Bronchial epithelial cell (primary cell): ENCODE results near the gene RGS6. TPM values are rescaled to one million over a fixed set of nuclear protein-coding genes. Genes with fewer than 3 reads are reported as not detected.

Source experiments
- DNase-seq: peaks from one replicate; pipeline ENCODE4 v3.0.0-alpha.2; 2010; ENCODE audit warnings: low read depth
- FAIRE-seq: peaks from 2 replicates; lab custom pipeline; 2011; peaks lifted over from hg19 to GRCh38; lab: Jason Lieb, UNC
- H3K27me3 ChIP-seq: 2 replicates; pipeline ENCODE4 v1.5.1; 2011; ENCODE audit warnings: low read length; ENCODE audit not compliant: control insufficient read depth, insufficient read depth
- H3K36me3 ChIP-seq: 2 replicates; pipeline ENCODE4 v1.5.1; 2011; ENCODE audit warnings: low read length; ENCODE audit not compliant: control insufficient read depth, insufficient read depth
- H3K4me3 ChIP-seq: 2 replicates; pipeline ENCODE4 v1.5.1; 2011; ENCODE audit warnings: mild to moderate bottlenecking, low read depth, low read length, control low read depth
- total RNA-seq: library from RNA; depleted of rRNA; stranded (reverse); fragments of >200 nt; gene quantifications from 2 replicates; pipeline ENCODE4 v1.2.1, GENCODE V29; 2014
- TF ChIP-seq, protein P1 (sequence below): IDR thresholded peaks from 2 replicates; pipeline ENCODE4 v1.5.1; 2011; ENCODE audit warnings: mild to moderate bottlenecking, moderate library complexity, low read length, control low read depth, inconsistent platforms; ENCODE audit not compliant: insufficient read depth, severe bottlenecking

The RGS6 gene
- total RNA-seq, 1 donor from 2014 or later = not detected

DNA sequence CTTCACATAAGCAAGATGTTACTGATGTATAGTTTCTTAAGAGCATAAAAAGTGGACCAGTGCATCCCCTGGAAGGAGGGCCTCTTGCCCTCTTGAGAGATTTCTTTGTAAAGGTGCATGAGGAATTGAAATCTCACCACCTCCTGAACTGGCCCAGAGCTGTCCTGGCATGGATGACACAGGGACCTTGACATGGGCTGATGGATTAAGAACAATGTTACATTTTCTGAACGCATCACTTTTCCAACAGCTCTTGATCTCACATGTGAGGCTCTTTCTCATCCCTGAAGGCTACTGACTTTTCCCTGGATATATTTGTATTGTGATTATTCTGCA lies 360.4 kb downstream of the RGS6 start:
- Histone ChIP-seq H3K4me3 (no peak overlapping the region), H3K36me3 (no peaks in the 10 kb centered on the region), H3K27me3 (no peaks in the 10 kb centered on the region)
- FAIRE-seq (no peak), DNase-seq (no peak)
- TF ChIP-seq, protein P1, sequence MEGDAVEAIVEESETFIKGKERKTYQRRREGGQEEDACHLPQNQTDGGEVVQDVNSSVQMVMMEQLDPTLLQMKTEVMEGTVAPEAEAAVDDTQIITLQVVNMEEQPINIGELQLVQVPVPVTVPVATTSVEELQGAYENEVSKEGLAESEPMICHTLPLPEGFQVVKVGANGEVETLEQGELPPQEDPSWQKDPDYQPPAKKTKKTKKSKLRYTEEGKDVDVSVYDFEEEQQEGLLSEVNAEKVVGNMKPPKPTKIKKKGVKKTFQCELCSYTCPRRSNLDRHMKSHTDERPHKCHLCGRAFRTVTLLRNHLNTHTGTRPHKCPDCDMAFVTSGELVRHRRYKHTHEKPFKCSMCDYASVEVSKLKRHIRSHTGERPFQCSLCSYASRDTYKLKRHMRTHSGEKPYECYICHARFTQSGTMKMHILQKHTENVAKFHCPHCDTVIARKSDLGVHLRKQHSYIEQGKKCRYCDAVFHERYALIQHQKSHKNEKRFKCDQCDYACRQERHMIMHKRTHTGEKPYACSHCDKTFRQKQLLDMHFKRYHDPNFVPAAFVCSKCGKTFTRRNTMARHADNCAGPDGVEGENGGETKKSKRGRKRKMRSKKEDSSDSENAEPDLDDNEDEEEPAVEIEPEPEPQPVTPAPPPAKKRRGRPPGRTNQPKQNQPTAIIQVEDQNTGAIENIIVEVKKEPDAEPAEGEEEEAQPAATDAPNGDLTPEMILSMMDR = no peak

DNA sequence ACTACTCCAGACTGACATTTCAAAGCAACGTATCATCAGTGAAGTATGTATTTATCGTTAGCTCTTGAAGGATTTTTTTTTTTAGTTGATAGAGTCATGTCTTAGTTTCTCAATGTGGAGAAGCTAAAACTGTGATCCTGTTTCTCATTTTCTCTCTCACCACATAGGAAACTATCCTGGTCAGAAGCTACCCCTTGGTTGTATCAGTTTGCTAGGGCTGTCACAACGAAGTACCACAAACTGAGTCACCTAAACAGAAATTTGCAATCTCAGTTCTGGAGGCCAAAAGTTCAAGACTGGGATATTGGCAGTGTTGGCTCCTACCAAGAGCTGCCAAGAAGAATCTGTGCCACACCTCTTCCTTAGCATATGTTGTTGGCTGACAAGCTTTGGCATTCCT lies 369.1 kb downstream of the RGS6 start:
- Histone ChIP-seq H3K4me3 (no peak overlapping the region), H3K36me3 (no peaks in the 10 kb centered on the region), H3K27me3 (no peaks in the 10 kb centered on the region)
- TF ChIP-seq, protein P1 = no peak
- DNase-seq (no peak), FAIRE-seq (peak; percentile 18)

DNA sequence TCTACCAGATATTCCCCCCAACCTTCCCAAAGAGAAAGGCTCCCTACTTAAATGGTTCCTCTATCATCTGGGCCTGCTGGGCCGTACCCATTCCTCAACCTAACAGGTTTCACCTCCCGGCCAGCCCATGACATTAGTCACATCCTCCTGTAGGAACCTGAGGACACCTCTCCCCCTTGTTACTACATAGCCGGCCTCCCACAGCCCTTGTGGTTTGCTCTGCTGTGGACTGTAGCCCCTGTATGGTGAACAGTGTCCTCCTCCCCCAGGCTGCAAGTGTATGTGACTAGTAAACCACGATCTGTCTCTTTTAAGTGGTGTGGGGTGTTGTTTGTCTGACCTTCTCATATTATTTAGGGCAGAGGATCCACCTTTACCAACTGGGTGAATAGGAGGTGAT lies 371.7 kb downstream of the RGS6 start:
- DNase-seq = no peak
- H3K27me3 ChIP-seq = no peaks in the 10 kb centered on the region
- no peak overlapping the region for H3K4me3 ChIP-seq
- FAIRE-seq = no peak
- TF ChIP-seq, protein P1 = no peak
- H3K36me3 ChIP-seq = no peaks in the 10 kb centered on the region

DNA sequence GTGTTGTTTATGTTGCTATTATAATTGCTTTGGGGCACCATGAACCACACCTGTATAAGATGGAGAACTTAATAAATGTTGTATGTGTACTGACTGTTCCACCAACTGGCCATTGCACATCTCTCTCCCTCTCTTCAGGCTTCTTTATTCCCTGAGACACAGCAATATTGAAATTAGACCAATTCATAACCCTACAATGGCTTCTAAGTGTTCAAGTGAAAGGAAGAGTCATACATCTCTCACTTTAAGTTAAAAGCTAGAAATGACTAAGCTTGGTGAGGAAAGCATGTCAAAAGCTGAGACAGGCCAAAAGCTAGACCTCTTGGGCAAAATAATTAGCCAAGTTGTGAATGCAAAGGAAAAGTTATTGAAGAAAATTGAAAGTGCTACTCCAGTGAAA lies 373.3 kb downstream of the RGS6 start:
- no peak for DNase-seq
- no peaks in the 10 kb centered on the region for H3K36me3 ChIP-seq
- H3K27me3 ChIP-seq = no peaks in the 10 kb centered on the region
- no peak overlapping the region for H3K4me3 ChIP-seq
- TF ChIP-seq, protein P1 = no peak
- no peak for FAIRE-seq

DNA sequence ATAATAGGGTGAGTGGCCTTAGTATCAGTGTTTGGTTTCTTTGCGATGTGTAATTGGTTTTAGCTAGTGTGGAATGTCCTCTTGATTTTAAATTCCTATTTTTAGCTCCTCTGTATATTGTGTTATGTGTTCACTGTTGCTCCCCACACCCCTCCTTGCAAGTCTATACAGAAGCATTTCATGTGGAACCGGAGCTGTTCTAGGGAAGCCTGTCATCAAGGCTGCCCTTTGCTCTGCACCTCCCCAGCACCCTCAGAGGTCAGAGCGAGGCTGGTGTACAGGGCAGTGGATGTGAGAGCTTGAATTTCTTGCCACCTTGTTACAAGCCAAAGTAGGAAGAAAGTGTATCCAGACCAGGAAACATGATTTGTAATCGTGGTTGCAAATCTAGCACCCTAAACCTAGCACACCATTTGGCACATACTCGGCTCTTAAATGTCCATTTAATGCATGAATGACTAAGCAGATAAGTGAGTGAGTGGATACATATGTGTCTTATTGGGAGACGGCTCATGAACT lies 376.8 kb downstream of the RGS6 start:
- TF ChIP-seq, protein P1 = no peak
- H3K4me3 ChIP-seq = no peak overlapping the region
- FAIRE-seq (no peak), DNase-seq (no peak)
- H3K36me3 ChIP-seq = no peaks in the 10 kb centered on the region
- H3K27me3 ChIP-seq = no peaks in the 10 kb centered on the region

DNA sequence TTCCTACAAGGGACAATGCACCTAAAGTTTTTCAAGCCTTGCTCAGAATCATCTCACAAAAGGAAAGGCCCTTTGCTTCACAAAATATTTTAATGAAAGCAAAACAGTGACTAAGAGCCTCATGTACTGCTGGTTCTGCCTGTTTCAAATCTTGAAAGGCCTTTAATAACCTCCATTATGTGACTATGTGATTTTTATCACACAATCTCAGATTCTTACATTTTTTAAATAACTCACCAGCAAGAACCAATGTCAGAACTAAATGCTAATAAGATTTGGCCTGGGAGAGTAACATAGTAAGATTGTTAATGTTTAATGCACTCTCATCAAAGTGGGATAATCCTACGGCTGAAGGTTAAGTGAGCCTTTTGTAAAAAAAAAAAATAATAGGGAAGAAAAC lies 378.9 kb downstream of the RGS6 start:
- H3K36me3 ChIP-seq = no peaks in the 10 kb centered on the region
- no peaks in the 10 kb centered on the region for H3K27me3 ChIP-seq
- FAIRE-seq = no peak
- TF ChIP-seq, protein P1 = no peak
- no peak overlapping the region for H3K4me3 ChIP-seq
- no peak for DNase-seq
